K562 (cell line): ENCODE results near the gene ANO10. TPM values are rescaled to one million over a fixed set of nuclear protein-coding genes. Genes with fewer than 3 reads are reported as not detected.

Experiments used
- ATAC-seq: fragments of 200-7000 bp; cut with Tn5 transposase; 3 replicates; pipeline ENCODE4 v1.9.1; 2020; ENCODE audit warnings: moderate library complexity
- BruUV-seq: library from RNA; stranded (reverse); fragments of 400-500 nt; replicated peaks from 2 replicates; lab custom pipeline; 2021; lab: Mats Ljungman, UMichigan
- CTCF ChIA-PET: fragments of 300-600 bp; formaldehyde crosslinking; extraction: SDS; loops from one replicate; lab custom pipeline; 2021; ENCODE audit warnings: low intra/inter-chr PET ratio; lab: Yijun Ruan, JAX
- POLR2A ChIA-PET: fragments of 300-600, 350-650 bp; sonication (Branson Sonifier 250); formaldehyde crosslinking; extraction: SDS; loops from one replicate; lab custom pipeline; 2021; ENCODE audit warnings: antibody characterized with exemption, inconsistent platforms; lab: Yijun Ruan, JAX
- DNase-seq, 4 experiments: peaks; one replicate each; pipeline versions ENCODE4 v3.0.0 to v3.0.0-alpha.2; 2011 to 2018; ENCODE audit warnings: low spot score in 3 of 4, mixed read lengths in 3 of 4; ENCODE audit errors: extremely low read depth in 1 of 4
- FAIRE-seq: peaks from 2 replicates; lab custom pipeline; 2011; peaks lifted over from hg19 to GRCh38; lab: Jason Lieb, UNC
- H2AFZ ChIP-seq: 2 replicates; pipeline ENCODE4 v1.6.0; 2011; ENCODE audit warnings: low read depth, low read length, control low read depth, inconsistent platforms
- H3K27ac ChIP-seq: fragments of 200-600 bp; 3 replicates; pipeline ENCODE4 v1.8.0; 2011; ENCODE audit warnings: low read depth, mild to moderate bottlenecking, control low read depth, inconsistent platforms, low read length, moderate library complexity, mixed read lengths; ENCODE audit errors: extremely low read depth
- H3K27me3 ChIP-seq, 2 experiments: fragments of 300-600 bp in 1 of 2; 2 replicates in 1 of 2; 3 replicates in 1 of 2; pipeline versions ENCODE4 v1.6.0 to v1.8.0; 2011; ENCODE audit warnings: inconsistent platforms in 2 of 2, low read length in 2 of 2, mild to moderate bottlenecking in 1 of 2, mixed read lengths in 1 of 2, moderate library complexity in 1 of 2; ENCODE audit not compliant: control insufficient read depth in 2 of 2, insufficient read depth in 2 of 2
- H3K36me3 ChIP-seq: fragments of 300-600 bp; 3 replicates; pipeline ENCODE4 v1.8.0; 2011; ENCODE audit warnings: mild to moderate bottlenecking, low read length, inconsistent platforms; ENCODE audit not compliant: control insufficient read depth, insufficient read depth
- H3K4me1 ChIP-seq, 2 experiments: fragments of 200-600 bp in 1 of 2; replicated peaks in 1 of 2; 2 replicates in 1 of 2; 3 replicates in 1 of 2; pipeline versions ENCODE4 v1.5.1 to v1.8.0; 2011; ENCODE audit warnings: inconsistent platforms in 2 of 2, low read length in 2 of 2, mild to moderate bottlenecking in 1 of 2, mixed read lengths in 1 of 2, moderate library complexity in 1 of 2; ENCODE audit not compliant: control insufficient read depth in 2 of 2, insufficient read depth in 2 of 2
- H3K4me2 ChIP-seq: 2 replicates; pipeline ENCODE4 v1.6.1; 2011; ENCODE audit warnings: low read length, control low read depth, inconsistent platforms, mixed read lengths; ENCODE audit not compliant: insufficient read depth
- H3K4me3 ChIP-seq: fragments of 200-600 bp; sonication (generic), shearing (Covaris generic); 2 replicates; pipeline ENCODE4 v1.5.1; 2016; ENCODE audit warnings: control low read depth, inconsistent platforms
- H3K79me2 ChIP-seq: fragments of 200-600 bp; 3 replicates; pipeline ENCODE4 v1.8.0; 2011; ENCODE audit warnings: low read length, inconsistent platforms; ENCODE audit not compliant: control insufficient read depth, insufficient read depth
- H3K9ac ChIP-seq, 2 experiments: 2 replicates each; pipeline versions ENCODE4 v1.6.0 to v1.6.1; 2011; ENCODE audit warnings: low read depth in 2 of 2, low read length in 2 of 2, control low read depth in 1 of 2, inconsistent platforms in 1 of 2, mild to moderate bottlenecking in 1 of 2, mixed read lengths in 1 of 2; ENCODE audit not compliant: insufficient read depth in 1 of 2
- H3K9me1 ChIP-seq: one replicate; pipeline ENCODE4 v1.6.0; 2011; ENCODE audit warnings: inconsistent platforms, mild to moderate bottlenecking, low read length, moderate library complexity; ENCODE audit not compliant: control insufficient read depth, insufficient read depth
- H3K9me3 ChIP-seq: replicated peaks from 2 replicates; pipeline ENCODE4 v1.5.1; 2011; ENCODE audit warnings: low read depth, low read length, inconsistent platforms; ENCODE audit not compliant: control insufficient read depth, insufficient read depth
- H4K20me1 ChIP-seq: replicated peaks from 2 replicates; pipeline ENCODE4 v1.6.1; 2011; ENCODE audit warnings: low read length, inconsistent platforms, mixed read lengths; ENCODE audit not compliant: control insufficient read depth, insufficient read depth
- BRF1 ChIP-seq: IDR thresholded peaks from 3 replicates; pipeline ENCODE4 v1.6.1; 2011; ENCODE audit warnings: borderline replicate concordance, mild to moderate bottlenecking; ENCODE audit not compliant: insufficient read length; ENCODE audit errors: extremely low read depth
- CBFB ChIP-seq: sonication (generic); formaldehyde crosslinking; IDR thresholded peaks from 2 replicates; pipeline ENCODE4 v1.4.0; 2020; ENCODE audit warnings: mild to moderate bottlenecking, missing genetic modification reagents
- E2F6 ChIP-seq, 2 experiments: IDR thresholded peaks; 2 replicates each; pipeline ENCODE4 v1.6.1; 2011; ENCODE audit warnings: borderline replicate concordance in 1 of 2, control low read depth in 1 of 2, low read depth in 1 of 2, low read length in 1 of 2, mild to moderate bottlenecking in 1 of 2, mixed read lengths in 1 of 2, moderate library complexity in 1 of 2; ENCODE audit not compliant: insufficient read depth in 1 of 2, insufficient read length in 1 of 2, poor library complexity in 1 of 2, severe bottlenecking in 1 of 2; ENCODE audit errors: extremely low read depth in 1 of 2
- ETV1 ChIP-seq: fragments of 450-650 bp; conservative IDR thresholded peaks from 2 replicates; pipeline ENCODE4 v1.6.1; 2016; ENCODE audit warnings: missing genetic modification characterization, control low read depth, low read depth, missing compliant biosample characterization
- EZH2 ChIP-seq: IDR thresholded peaks from 2 replicates; pipeline ENCODE4 v1.6.1; 2012; ENCODE audit warnings: low read depth, mild to moderate bottlenecking, inconsistent platforms, low read length, borderline replicate concordance
- NCOA2 ChIP-seq, 2 experiments: fragments of 450-650 bp; IDR thresholded peaks; 2 replicates each; pipeline ENCODE4 v1.6.1; 2018; ENCODE audit warnings: mild to moderate bottlenecking in 2 of 2, moderate library complexity in 1 of 2; ENCODE audit not compliant: partially characterized antibody in 2 of 2
- NR1H2 ChIP-seq: sonication (generic); formaldehyde crosslinking; IDR thresholded peaks from 2 replicates; pipeline ENCODE4 v1.4.0; 2020; ENCODE audit warnings: mild to moderate bottlenecking, missing genetic modification reagents
- PRMT5 ChIP-seq: sonication (generic); formaldehyde crosslinking; IDR thresholded peaks from 2 replicates; pipeline ENCODE4 v1.5.0; 2020; ENCODE audit warnings: missing genetic modification reagents
- PTTG1 ChIP-seq: fragments of 450-650 bp; IDR thresholded peaks from 2 replicates; pipeline ENCODE4 v1.6.1; 2016; ENCODE audit warnings: low read depth, mild to moderate bottlenecking, missing genetic modification characterization, missing compliant biosample characterization
- RBM15 ChIP-seq: fragments of 200-400 bp; formaldehyde crosslinking; IDR thresholded peaks from 2 replicates; pipeline ENCODE4 v1.6.1; 2018; ENCODE audit warnings: mild to moderate bottlenecking, low read length, moderate library complexity; ENCODE audit not compliant: insufficient read depth
- RHOXF2B ChIP-seq: fragments of 250-450 bp; sonication (Bioruptor Pico); conservative IDR thresholded peaks from 2 replicates; pipeline ENCODE4 v1.5.1; 2021
- SREBF2 ChIP-seq: sonication (generic); formaldehyde crosslinking; IDR thresholded peaks from 2 replicates; pipeline ENCODE4 v1.4.0; 2020; ENCODE audit warnings: mild to moderate bottlenecking, missing genetic modification reagents
- TRIM25 ChIP-seq: fragments of 450-650 bp; IDR thresholded peaks from 2 replicates; pipeline ENCODE4 v1.7.0; 2016; ENCODE audit warnings: borderline replicate concordance
- WGBS: fragments of 100-300 bp; shearing (Covaris generic); methylation state at CpG from one replicate; pipeline ENCODE4 v1.1.6; 2016; ENCODE audit warnings: low coverage, mixed read lengths; ENCODE audit not compliant: insufficient coverage; ENCODE audit errors: missing lambda C conversion rate; 5-methylcytosine and 5-hydroxymethylcytosine counted together
- in situ Hi-C: fragments of 300-500 bp; cut with MboI; formaldehyde crosslinking; loops from 4 replicates; pipeline ENCODE4 v1.15.0; 2018; ENCODE audit warnings: inconsistent platforms, mixed read lengths
- intact Hi-C: fragments of 100-400 bp; cut with micrococcal nuclease; formaldehyde crosslinking; loops from 2 replicates; pipeline ENCODE4 v1.14.2; 2022
- polyA plus RNA-seq, 8 experiments: library from polyadenylated mRNA; depleted of rRNA in 4 of 8; stranded (reverse) in 5 of 8; unstranded in 3 of 8; fragments of >200 nt; fragmentation: Nextera tagmentation in 2 of 8; fragmentation: Illumina TruSeq in 1 of 8; extraction: Ambion mirVana in 2 of 8; extraction: Trizol in 1 of 8; gene quantifications; 2 replicates each; pipeline versions ENCODE4 v1.2.1 to v1.2.3, GENCODE V29; 2011 to 2014; ENCODE audit warnings: inconsistent platforms in 1 of 8, missing spikeins in 1 of 8
- total RNA-seq, 7 experiments: library from RNA; depleted of rRNA in 6 of 7; stranded (reverse); fragments of >200 nt in 6 of 7; fragmentation: Illumina TruSeq in 2 of 7; extraction: Trizol in 2 of 7; gene quantifications; 2 replicates each; pipeline versions ENCODE4 v1.2.1 to v1.2.3, GENCODE V29; 2011 to 2021; ENCODE audit warnings: low replicate concordance in 1 of 7

ANO10 gene
- total and polyA plus RNA-seq, 9 of the 15 experiments (the other 6 are each of a cell fraction or from before 2014, with no cell fraction given): 6.4 to 46.0 (median 32.3) TPM

GRCh38 chr3:43399034-43399433 is 222.8 kb downstream of the ANO10 start:
- no peaks in the 10 kb centered on the region for H3K27me3 ChIP-seq
- no peak for TF ChIP-seq PTTG1 (tag)
- TF ChIP-seq CBFB (CRISPR knock-in tag): no peak
- TF ChIP-seq NR1H2: no peak
- TF ChIP-seq RBM15: no peak
- no peak for TF ChIP-seq EZH2
- DNase-seq (no peak), ATAC-seq (no peak), FAIRE-seq (no peak)
- no peak overlapping the region for H3K4me2 ChIP-seq
- H3K9ac ChIP-seq: no peak overlapping the region
- H3K79me2 ChIP-seq: no peaks in the 10 kb centered on the region
- H3K4me1 ChIP-seq: no peaks in the 10 kb centered on the region; a peak in 1 of 5 replicates
- no peak overlapping the region for H2AFZ ChIP-seq
- H3K27ac ChIP-seq: no peak overlapping the region
- POLR2A ChIA-PET: interaction anchor here (2.3 kb wide), 1 partner anchor 10 kb away, joined by 8 read pairs; no protein-coding TSS in a partner anchor
- H3K9me3 ChIP-seq: no peaks in the 10 kb centered on the region
- in situ Hi-C loops: no loop called here
- no peak overlapping the region for H3K4me3 ChIP-seq
- intact Hi-C loops: no loop called here
- 67% methylated on average over 6 of the region's 6 CpGs for WGBS
- no peaks in the 10 kb centered on the region for H4K20me1 ChIP-seq
- no peaks in the 10 kb centered on the region for H3K9me1 ChIP-seq
- CTCF ChIA-PET: no interaction called here
- no TSS peak for BruUV-seq
- no peaks in the 10 kb centered on the region for H3K36me3 ChIP-seq

DNA sequence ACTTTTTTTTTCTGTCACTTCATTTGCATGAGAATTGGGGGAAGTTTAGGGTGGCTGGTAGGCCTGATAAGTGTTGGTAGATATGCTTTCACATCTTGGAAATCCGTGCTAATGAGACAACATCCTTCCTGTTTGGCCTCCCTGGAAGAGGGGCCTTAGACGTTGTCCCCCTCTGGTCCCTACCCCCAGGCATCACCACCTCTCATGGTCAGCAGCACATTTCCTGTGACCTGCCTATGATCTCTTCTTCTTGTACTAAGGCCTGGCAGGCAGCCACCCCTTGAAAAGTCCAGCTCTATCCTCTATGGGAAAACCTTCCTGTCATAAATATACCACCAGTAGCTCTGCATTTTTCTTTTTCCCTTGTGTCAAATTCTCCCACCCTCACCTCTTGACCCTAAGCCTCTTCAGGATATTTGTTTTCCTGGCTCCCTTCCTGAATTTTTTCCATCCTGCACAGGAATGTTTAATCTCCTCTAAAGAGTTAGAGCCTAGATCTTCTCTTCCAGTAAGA is 227.7 kb downstream of the ANO10 start:
- intact Hi-C loops (no loop called here), in situ Hi-C loops (no loop called here)
- WGBS: 0% methylated on average over 2 of the region's 2 CpGs
- Histone ChIP-seq H3K4me2 (no peak overlapping the region), H3K9ac (no peak overlapping the region), H4K20me1 (no peaks in the 10 kb centered on the region), H3K4me3 (no peak overlapping the region), H3K79me2 (no peaks in the 10 kb centered on the region), H3K9me1 (no peaks in the 10 kb centered on the region), H3K27ac (no peak overlapping the region), H3K9me3 (no peaks in the 10 kb centered on the region), H3K27me3 (no peaks in the 10 kb centered on the region), H2AFZ (no peak overlapping the region), H3K36me3 (no peaks in the 10 kb centered on the region; the same call in 2 of the 3 replicates), H3K4me1 (peaks cover 0 to 12% of the 10 kb centered on the region in 2 experiments; a peak in 4 of 5 replicates)
- FAIRE-seq: no peak
- CTCF ChIA-PET: no interaction called here
- POLR2A ChIA-PET: interaction anchor here (1.1 kb wide), 1 partner anchor 21 kb away, joined by 3 read pairs; no protein-coding TSS in a partner anchor
- DNase-seq: no peak
- BruUV-seq: no TSS peak
- ATAC-seq: no peak
- TF ChIP-seq E2F6 (IDR thresholded peaks at IDR 0.05; ENCODE audit: borderline replicate concordance in 1 of 2, extremely low read depth in 1 of 2, insufficient read depth in 1 of 2, insufficient read length in 1 of 2, low read depth in 1 of 2, low read length in 1 of 2, poor library complexity in 1 of 2, severe bottlenecking in 1 of 2) (no peak), BRF1 (no peak), TRIM25 (no peak), RHOXF2B (CRISPR knock-in tag) (no peak), SREBF2 (no peak), ETV1 (tag) (peak; percentile 95), PRMT5 (no peak), NCOA2 (IDR thresholded peaks at IDR 0.05; ENCODE audit: partially characterized antibody in 2 of 2) (no peak)
